ENCODE data around the gene INPP4A.

DNA sequence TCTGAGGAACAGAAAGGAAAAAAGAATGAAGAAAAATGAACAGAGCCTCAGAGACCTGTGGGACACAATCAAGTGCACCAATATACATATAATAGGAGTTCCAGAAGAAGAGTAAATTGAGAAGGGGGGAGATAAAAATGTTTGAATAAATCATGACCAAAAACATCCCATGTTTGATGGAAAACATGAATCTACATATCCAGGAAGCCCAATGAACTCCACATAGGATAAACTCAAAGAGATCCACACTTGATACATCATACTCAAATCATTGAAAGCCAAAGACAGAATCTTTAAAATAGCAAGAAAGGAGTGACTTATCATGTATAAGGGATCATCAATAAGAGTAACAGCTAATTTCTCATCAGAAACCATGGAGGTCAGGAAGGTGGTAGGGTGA, 83.7 kb downstream of the INPP4A start:
- TF ChIP-seq, protein P1, sequence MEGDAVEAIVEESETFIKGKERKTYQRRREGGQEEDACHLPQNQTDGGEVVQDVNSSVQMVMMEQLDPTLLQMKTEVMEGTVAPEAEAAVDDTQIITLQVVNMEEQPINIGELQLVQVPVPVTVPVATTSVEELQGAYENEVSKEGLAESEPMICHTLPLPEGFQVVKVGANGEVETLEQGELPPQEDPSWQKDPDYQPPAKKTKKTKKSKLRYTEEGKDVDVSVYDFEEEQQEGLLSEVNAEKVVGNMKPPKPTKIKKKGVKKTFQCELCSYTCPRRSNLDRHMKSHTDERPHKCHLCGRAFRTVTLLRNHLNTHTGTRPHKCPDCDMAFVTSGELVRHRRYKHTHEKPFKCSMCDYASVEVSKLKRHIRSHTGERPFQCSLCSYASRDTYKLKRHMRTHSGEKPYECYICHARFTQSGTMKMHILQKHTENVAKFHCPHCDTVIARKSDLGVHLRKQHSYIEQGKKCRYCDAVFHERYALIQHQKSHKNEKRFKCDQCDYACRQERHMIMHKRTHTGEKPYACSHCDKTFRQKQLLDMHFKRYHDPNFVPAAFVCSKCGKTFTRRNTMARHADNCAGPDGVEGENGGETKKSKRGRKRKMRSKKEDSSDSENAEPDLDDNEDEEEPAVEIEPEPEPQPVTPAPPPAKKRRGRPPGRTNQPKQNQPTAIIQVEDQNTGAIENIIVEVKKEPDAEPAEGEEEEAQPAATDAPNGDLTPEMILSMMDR (IDR thresholded peaks at IDR 0.05; ENCODE audit: low read depth, low read length), result no peak
- no peak for TF ChIP-seq EZH2phosphoT487 (IDR thresholded peaks at IDR 0.05; ENCODE audit: low read depth)

Measured in OCI-LY3 (cell line).